Activated CD4-positive, CD25-positive, alpha-beta regulatory T cell treated with anti-CD3 and anti-CD28 coated beads, Interleukin-2, amount 50 U/mL, for 72 hours (primary cell): ENCODE results near the gene MAGI2.

Experiments
- DNase-seq: peaks from one replicate; pipeline ENCODE4 v3.0.0; 2021

The MAGI2 gene

GRCh38 chr7:79298145-79298760 is 155.2 kb downstream of the MAGI2 start:
- no peak for DNase-seq

- DNase-seq: no peak
These were observed 156.7 kb downstream of the MAGI2 start for GRCh38 chr7:79296553-79297320.

GRCh38 chr7:79293655-79294142 is 159.8 kb downstream of the MAGI2 start:
- no peak for DNase-seq

GRCh38 chr7:79292834-79293233 is 160.6 kb downstream of the MAGI2 start:
- DNase-seq: no peak

- DNase-seq: no peak
These were observed 162.0 kb downstream of the MAGI2 start for GRCh38 chr7:79291498-79291865.

- DNase-seq: no peak
These were observed 162.5 kb downstream of the MAGI2 start for GRCh38 chr7:79290841-79291497.

GRCh38 chr7:79290398-79290797 is 163.1 kb downstream of the MAGI2 start:
- no peak for DNase-seq

- DNase-seq: no peak
These were observed 164.8 kb downstream of the MAGI2 start for GRCh38 chr7:79288655-79289054.

GRCh38 chr7:79287981-79288380 is 165.5 kb downstream of the MAGI2 start:
- no peak for DNase-seq

GRCh38 chr7:79286181-79286580 is 167.3 kb downstream of the MAGI2 start:
- DNase-seq: no peak

GRCh38 chr7:79285756-79286155 is 167.7 kb downstream of the MAGI2 start:
- no peak for DNase-seq

- no peak for DNase-seq
These were observed 169.3 kb downstream of the MAGI2 start for GRCh38 chr7:79284211-79284610.

- DNase-seq: no peak
These were observed 170.4 kb downstream of the MAGI2 start for GRCh38 chr7:79282882-79283602.

- no peak for DNase-seq
These were observed 171.3 kb downstream of the MAGI2 start for GRCh38 chr7:79282070-79282694.

- no peak for DNase-seq
These were observed 172.0 kb downstream of the MAGI2 start for GRCh38 chr7:79281426-79281825.

- no peak for DNase-seq
These were observed 180.5 kb downstream of the MAGI2 start for GRCh38 chr7:79272938-79273337.

GRCh38 chr7:79272066-79272669 is 181.3 kb downstream of the MAGI2 start:
- no peak for DNase-seq

GRCh38 chr7:79268730-79269129 is 184.7 kb downstream of the MAGI2 start:
- DNase-seq: no peak

GRCh38 chr7:79258826-79259225 is 194.6 kb downstream of the MAGI2 start:
- DNase-seq: no peak

- no peak for DNase-seq
These were observed 195.5 kb downstream of the MAGI2 start for GRCh38 chr7:79257959-79258358.

- DNase-seq: no peak
These were observed 207.7 kb downstream of the MAGI2 start for GRCh38 chr7:79245623-79246249.

GRCh38 chr7:79244482-79244881 is 209.0 kb downstream of the MAGI2 start:
- no peak for DNase-seq
